Parathyroid adenoma (tissue), 2 donors: ENCODE results near the gene PRICKLE1.

Source experiments
- H2AFZ ChIP-seq: fragments of 300-600 bp; sonication (generic); one replicate; pipeline ENCODE4 v1.7.0; 2017; ENCODE audit warnings: antibody characterized with exemption, mild to moderate bottlenecking
- H3K27ac ChIP-seq: fragments of 300-600 bp; sonication (generic); one replicate; pipeline ENCODE4 v1.7.0; 2017
- H3K27me3 ChIP-seq: fragments of 300-600 bp; sonication (generic); one replicate; pipeline ENCODE4 v1.7.0; 2017; ENCODE audit warnings: low read length; ENCODE audit not compliant: control insufficient read depth, insufficient read depth
- H3K36me3 ChIP-seq: fragments of 300-600 bp; sonication (generic); one replicate; pipeline ENCODE4 v1.7.0; 2017; ENCODE audit warnings: low read length; ENCODE audit not compliant: control insufficient read depth, insufficient read depth
- H3K4me1 ChIP-seq: fragments of 300-600 bp; sonication (generic); one replicate; pipeline ENCODE4 v1.7.0; 2017; ENCODE audit warnings: control low read depth
- H3K4me2 ChIP-seq: fragments of 300-600 bp; sonication (generic); one replicate; pipeline ENCODE4 v1.7.0; 2017; ENCODE audit warnings: low read length
- H3K4me3 ChIP-seq: fragments of 300-600 bp; sonication (generic); one replicate; pipeline ENCODE4 v1.7.0; 2017; ENCODE audit warnings: low read depth, low read length
- H3K79me2 ChIP-seq: fragments of 300-600 bp; sonication (generic); one replicate; pipeline ENCODE4 v1.7.0; 2017; ENCODE audit warnings: control low read depth
- H3K9ac ChIP-seq: fragments of 300-600 bp; sonication (generic); one replicate; pipeline ENCODE4 v1.7.0; 2017; ENCODE audit warnings: mild to moderate bottlenecking
- H3K9me3 ChIP-seq: fragments of 300-600 bp; sonication (generic); one replicate; pipeline ENCODE4 v1.7.0; 2017; ENCODE audit warnings: low read length; ENCODE audit not compliant: control insufficient read depth
- CTCF ChIP-seq: fragments of 300-600 bp; sonication (generic); IDR thresholded peaks from one replicate; pipeline ENCODE4 v1.7.0; 2017; ENCODE audit warnings: antibody characterized with exemption, mild to moderate bottlenecking
- donor health status: primary hyperparathyroidism.

Gene PRICKLE1

GRCh38 chr12:42582050-42582449 lies 7.5 kb downstream of the PRICKLE1 start:
- H3K27ac ChIP-seq = no peak overlapping the region
- no peaks in the 10 kb centered on the region for H3K79me2 ChIP-seq
- H3K4me3 ChIP-seq = no peak overlapping the region
- H3K9me3 ChIP-seq = no peaks in the 10 kb centered on the region
- no peaks in the 10 kb centered on the region for H3K36me3 ChIP-seq
- H3K27me3 ChIP-seq = no peaks in the 10 kb centered on the region
- no peaks in the 10 kb centered on the region for H3K4me1 ChIP-seq
- no peak overlapping the region for H2AFZ ChIP-seq
- H3K4me2 ChIP-seq = no peak overlapping the region
- TF ChIP-seq CTCF = no peak
- no peak overlapping the region for H3K9ac ChIP-seq

- H3K27me3 ChIP-seq = no peaks in the 10 kb centered on the region
- H3K36me3 ChIP-seq = no peaks in the 10 kb centered on the region
- no peak overlapping the region for H3K4me3 ChIP-seq
- H3K9me3 ChIP-seq = no peaks in the 10 kb centered on the region
- no peak overlapping the region for H3K27ac ChIP-seq
- H3K4me1 ChIP-seq = no peaks in the 10 kb centered on the region
- no peak overlapping the region for H3K9ac ChIP-seq
- TF ChIP-seq CTCF = no peak
- no peaks in the 10 kb centered on the region for H3K79me2 ChIP-seq
- H3K4me2 ChIP-seq = no peak overlapping the region
- H2AFZ ChIP-seq = no peak overlapping the region
Measured at GRCh38 chr12:42576374-42576773, 13.2 kb downstream of the PRICKLE1 start.

- Histone ChIP-seq H3K79me2 (no peaks in the 10 kb centered on the region), H3K9ac (no peak overlapping the region), H3K27me3 (no peaks in the 10 kb centered on the region), H3K4me3 (no peak overlapping the region), H2AFZ (no peak overlapping the region), H3K9me3 (no peaks in the 10 kb centered on the region), H3K4me1 (no peaks in the 10 kb centered on the region), H3K4me2 (no peak overlapping the region), H3K27ac (no peak overlapping the region), H3K36me3 (no peaks in the 10 kb centered on the region)
- no peak for TF ChIP-seq CTCF
Measured at GRCh38 chr12:42575717-42576116, 13.8 kb downstream of the PRICKLE1 start.

GRCh38 chr12:42574851-42575266 lies 14.7 kb downstream of the PRICKLE1 start:
- H3K4me3 ChIP-seq = no peak overlapping the region
- H3K4me1 ChIP-seq = no peaks in the 10 kb centered on the region
- H3K27me3 ChIP-seq = no peaks in the 10 kb centered on the region
- H3K79me2 ChIP-seq = no peaks in the 10 kb centered on the region
- H3K36me3 ChIP-seq = no peaks in the 10 kb centered on the region
- no peak overlapping the region for H3K4me2 ChIP-seq
- no peak overlapping the region for H3K9ac ChIP-seq
- TF ChIP-seq CTCF = no peak
- H2AFZ ChIP-seq = no peak overlapping the region
- H3K27ac ChIP-seq = no peak overlapping the region
- no peaks in the 10 kb centered on the region for H3K9me3 ChIP-seq

GRCh38 chr12:42571327-42572009 lies 18.1 kb downstream of the PRICKLE1 start:
- Histone ChIP-seq H2AFZ (no peak overlapping the region), H3K27ac (no peak overlapping the region)

More at GRCh38 chr12:42571327-42572009, 18.1 kb downstream of the PRICKLE1 start:
- no peak overlapping the region for H3K9ac ChIP-seq
- H3K27me3 ChIP-seq = no peaks in the 10 kb centered on the region
- no peak overlapping the region for H3K4me3 ChIP-seq
- H3K4me1 ChIP-seq = no peaks in the 10 kb centered on the region
- H3K9me3 ChIP-seq = no peaks in the 10 kb centered on the region
- H3K4me2 ChIP-seq = no peak overlapping the region
- TF ChIP-seq CTCF = no peak
- H3K79me2 ChIP-seq = no peaks in the 10 kb centered on the region
- no peaks in the 10 kb centered on the region for H3K36me3 ChIP-seq
